Measurements from ENCODE around the gene OOSP1. TPM values are rescaled to one million over a fixed set of nuclear protein-coding genes. Genes with fewer than 3 reads are reported as not detected.
"Not testable (repeated sequence)": the region's sequence is repeated elsewhere in the genome, so short reads cannot be mapped to it uniquely, and the experiment has no call there.

The OOSP1 gene
- total RNA-seq, 1 donor from 2014 or later, result not detected

- no peak for DNase-seq
Measured at GRCh38 chr11:59960502-59961381, 22.5 kb downstream of the OOSP1 start.

GRCh38 chr11:59962107-59962482 lies 23.9 kb downstream of the OOSP1 start:
- DNase-seq, result no peak

- no peak for DNase-seq
Measured at GRCh38 chr11:59963733-59964132, 25.5 kb downstream of the OOSP1 start, which contains the start of gene OOSP4A. Gene OOSP4A (plus strand): TSS chr11:59964033. CDS start chr11:59964033, 0 bp downstream.

GRCh38 chr11:59965424-59965823 lies 27.2 kb downstream of the OOSP1 start:
- DNase-seq, result no peak

GRCh38 chr11:59966201-59966600 lies 28.0 kb downstream of the OOSP1 start:
- DNase-seq, result no peak

GRCh38 chr11:59967677-59968394 lies 29.6 kb downstream of the OOSP1 start:
- DNase-seq, result no peak

- DNase-seq, result no peak
Measured at GRCh38 chr11:59968395-59968783, 30.2 kb downstream of the OOSP1 start.

- no peak for DNase-seq
Measured at GRCh38 chr11:59973097-59973496, 34.9 kb downstream of the OOSP1 start.

- DNase-seq, result no peak
Measured at GRCh38 chr11:59981106-59981770, 43.0 kb downstream of the OOSP1 start.

GRCh38 chr11:59982037-59982436 lies 43.8 kb downstream of the OOSP1 start:
- not testable (repeated sequence) for DNase-seq

GRCh38 chr11:59983212-59983611 lies 45.0 kb downstream of the OOSP1 start:
- no peak for DNase-seq

- no peak for DNase-seq
Measured at GRCh38 chr11:59984368-59984767, 46.1 kb downstream of the OOSP1 start.

- DNase-seq, result no peak
Measured at GRCh38 chr11:59990421-59990820, 52.2 kb downstream of the OOSP1 start.

GRCh38 chr11:59992425-59992824 lies 54.2 kb downstream of the OOSP1 start:
- DNase-seq, result no peak

- DNase-seq, result no peak
Measured at GRCh38 chr11:59997800-59998199, 59.6 kb downstream of the OOSP1 start.

GRCh38 chr11:59999691-60000090 lies 61.5 kb downstream of the OOSP1 start:
- DNase-seq, result no peak

- no peak for DNase-seq
Measured at GRCh38 chr11:60003729-60004128, 65.5 kb downstream of the OOSP1 start.

GRCh38 chr11:60005360-60005759 lies 67.1 kb downstream of the OOSP1 start:
- DNase-seq, result no peak

Other genes starting within 250 kb of the OOSP1 start
- gene OR10V1, start 224.6 kb upstream of the OOSP1 start, total RNA-seq, result not detected in 2 replicates
- 77.5 and 143 TPM in 2 replicates for gene STX3, start 183.1 kb upstream of the OOSP1 start, total RNA-seq
- gene MRPL16, start 127.7 kb upstream of the OOSP1 start, total RNA-seq, result 35.9 and 44.5 TPM in 2 replicates
- not detected in 2 replicates for gene CBLIF, start 92.9 kb upstream of the OOSP1 start, total RNA-seq
- gene TCN1, start 71.9 kb upstream of the OOSP1 start, total RNA-seq, result 0.17 TPM in 1 of 2 replicates, not detected in the other
- not detected in 2 replicates for gene OOSP3, start 59.6 kb upstream of the OOSP1 start, total RNA-seq
- gene OOSP4A, start 25.6 kb downstream of the OOSP1 start, total RNA-seq, result not detected in 2 replicates
- not detected in 2 replicates for gene OOSP4B, start 78.7 kb downstream of the OOSP1 start, total RNA-seq
- not detected in 2 replicates for gene OOSP2, start 102.0 kb downstream of the OOSP1 start, total RNA-seq
- gene MS4A3, start 118.2 kb downstream of the OOSP1 start, total RNA-seq, result not detected in 2 replicates
- gene MS4A2, start 150.2 kb downstream of the OOSP1 start, total RNA-seq, result not detected in 2 replicates
- gene MS4A6A, start 244.7 kb downstream of the OOSP1 start, total RNA-seq, result 1.3 and 6.0 TPM in 2 replicates

Measured in dermis blood vessel endothelial cell (primary cell).